ENCODE measurements around the gene NOL4L. TPM values are rescaled to one million over a fixed set of nuclear protein-coding genes. Genes with fewer than 3 reads are reported as not detected.

The NOL4L gene
- total RNA-seq, 1 experiment from 2014 or later, result 1.4 TPM

DNA sequence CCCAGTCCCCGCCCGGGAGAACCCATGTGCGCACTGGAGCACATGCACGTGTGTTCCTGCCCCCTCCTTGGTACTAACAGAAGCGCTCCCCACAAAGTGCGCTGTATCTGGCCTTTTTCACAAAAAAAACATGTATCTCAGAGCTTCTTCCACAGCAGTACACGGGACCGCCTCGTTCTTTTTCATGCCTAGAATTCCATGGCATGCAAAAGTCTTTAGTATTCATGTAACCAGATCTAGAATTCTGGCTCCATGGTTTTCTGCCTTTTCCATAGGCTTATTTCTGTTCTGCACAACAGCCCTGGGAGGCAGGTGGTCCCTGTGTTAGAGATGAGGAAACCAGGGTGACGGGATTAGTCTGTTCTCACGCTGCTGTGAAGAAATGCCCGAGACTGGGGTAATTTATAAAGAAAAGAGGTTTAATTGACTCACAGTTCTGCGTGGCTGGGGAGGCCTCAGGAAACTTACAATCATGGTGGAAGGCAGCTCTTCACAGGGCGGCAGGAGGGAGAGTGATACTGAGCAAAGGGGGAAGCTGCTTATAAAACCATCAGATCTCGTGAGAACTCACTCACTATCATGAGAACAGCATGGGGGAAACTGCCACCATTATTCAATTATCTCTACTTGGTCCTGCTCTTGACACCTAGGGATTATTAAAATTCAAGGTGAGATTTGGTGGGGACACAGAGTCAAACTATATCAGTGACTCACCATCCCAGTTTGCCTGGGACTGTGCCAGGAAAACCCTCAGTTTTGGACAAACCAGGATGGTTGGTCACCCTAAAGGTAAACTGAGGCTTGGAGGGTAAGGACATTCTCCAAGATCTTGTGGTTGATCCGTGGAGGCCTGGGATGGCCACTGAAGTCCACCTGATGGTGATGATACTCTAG lies 47.6 kb upstream of the NOL4L start:
- TF ChIP-seq EZH2 (IDR thresholded peaks at IDR 0.05; ENCODE audit: borderline replicate concordance, low read depth, low read length, poor library complexity, severe bottlenecking) (no peak), CTCF (conservative IDR thresholded peaks at IDR 0.05; ENCODE audit: low read depth, low read length) (no peak)
- no peaks in the 10 kb centered on the region for H3K27me3 ChIP-seq (replicated peaks; ENCODE audit: insufficient read depth, low read depth, low read length, poor library complexity)
- no peaks in the 10 kb centered on the region for H3K36me3 ChIP-seq (ENCODE audit: insufficient read depth, low read length, poor library complexity, severe bottlenecking)
- H3K27ac ChIP-seq (ENCODE audit: low read depth, low read length, poor library complexity, severe bottlenecking), result no peak overlapping the region
- intact Hi-C loops (cut with micrococcal nuclease; ENCODE audit: unreplicated experiment), result no loop called here
- no peak for DNase-seq (ENCODE audit: low spot score)
- CTCF ChIA-PET, result no interaction called here
- BruUV-seq (replicated peaks), result no TSS peak
- no peaks in the 10 kb centered on the region for H3K4me1 ChIP-seq (ENCODE audit: insufficient read depth, low read length, poor library complexity, severe bottlenecking)
- POLR2A ChIA-PET (ENCODE audit: low non-redundant PET), result no interaction called here
- H3K4me3 ChIP-seq (ENCODE audit: low read depth, low read length, poor library complexity, severe bottlenecking), result no peak overlapping the region
- no peaks in the 10 kb centered on the region for H3K9me3 ChIP-seq (ENCODE audit: low read depth, low read length, poor library complexity, severe bottlenecking)

DNA sequence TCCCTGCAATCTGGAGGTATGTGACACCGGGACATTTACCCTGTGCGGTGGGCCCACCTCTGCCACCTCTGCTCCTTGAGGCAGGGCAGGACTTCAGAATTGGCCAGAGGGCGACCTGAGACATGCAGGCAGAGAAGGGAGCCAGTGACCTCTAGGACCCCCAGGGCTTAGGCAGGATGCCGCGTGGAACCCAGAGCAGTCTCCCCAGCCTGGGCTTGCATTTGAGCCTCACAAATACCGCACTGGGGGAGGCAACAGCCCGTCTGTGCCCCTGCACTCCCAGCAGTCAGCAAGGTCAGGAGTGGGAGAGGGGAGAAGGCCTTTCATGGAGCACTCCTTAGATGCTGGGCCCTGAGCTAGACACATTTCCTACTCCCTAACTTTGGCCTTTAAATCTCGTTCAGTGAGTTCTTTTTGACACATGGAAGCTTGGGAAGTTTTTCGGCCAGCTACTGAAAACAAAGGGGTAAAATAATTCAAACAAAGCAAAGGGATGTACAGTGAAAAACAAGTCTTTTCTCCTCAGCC lies 46.9 kb upstream of the NOL4L start:
- TF ChIP-seq EZH2 (IDR thresholded peaks at IDR 0.05; ENCODE audit: borderline replicate concordance, low read depth, low read length, poor library complexity, severe bottlenecking), result no peak
- TF ChIP-seq CTCF (conservative IDR thresholded peaks at IDR 0.05; ENCODE audit: low read depth, low read length), result no peak
- intact Hi-C loops (cut with micrococcal nuclease; ENCODE audit: unreplicated experiment), result no loop called here
- CTCF ChIA-PET, result no interaction called here
- Histone ChIP-seq H3K4me3 (ENCODE audit: low read depth, low read length, poor library complexity, severe bottlenecking) (no peak overlapping the region), H3K36me3 (ENCODE audit: insufficient read depth, low read length, poor library complexity, severe bottlenecking) (no peaks in the 10 kb centered on the region), H3K27me3 (replicated peaks; ENCODE audit: insufficient read depth, low read depth, low read length, poor library complexity) (no peaks in the 10 kb centered on the region), H3K27ac (ENCODE audit: low read depth, low read length, poor library complexity, severe bottlenecking) (no peak overlapping the region), H3K9me3 (ENCODE audit: low read depth, low read length, poor library complexity, severe bottlenecking) (no peaks in the 10 kb centered on the region), H3K4me1 (ENCODE audit: insufficient read depth, low read length, poor library complexity, severe bottlenecking) (no peaks in the 10 kb centered on the region)
- DNase-seq (ENCODE audit: low spot score), result no peak
- BruUV-seq (replicated peaks), result no TSS peak
- POLR2A ChIA-PET (ENCODE audit: low non-redundant PET), result no interaction called here

DNA sequence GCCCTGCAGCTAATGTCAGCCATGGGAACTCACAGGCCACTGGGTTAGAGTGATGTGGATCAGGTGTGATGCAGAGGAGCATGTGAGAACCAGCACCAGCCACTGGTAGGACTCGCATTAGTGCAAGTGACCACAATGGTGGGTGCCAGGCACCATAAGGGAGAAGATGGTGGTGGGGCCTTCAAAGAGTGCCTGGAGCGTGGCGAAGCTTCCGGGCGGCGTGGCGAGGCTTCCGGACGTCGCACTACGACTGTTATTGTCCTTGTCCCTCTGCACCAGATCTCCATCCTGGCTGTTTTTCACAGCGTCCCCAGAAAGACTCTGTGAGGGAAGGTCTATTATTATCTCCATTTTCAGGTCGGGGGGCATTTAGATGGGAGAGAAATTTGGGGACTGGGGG lies 44.7 kb upstream of the NOL4L start:
- CTCF ChIA-PET, result no interaction called here
- intact Hi-C loops (cut with micrococcal nuclease; ENCODE audit: unreplicated experiment), result no loop called here
- Histone ChIP-seq H3K27me3 (replicated peaks; ENCODE audit: insufficient read depth, low read depth, low read length, poor library complexity) (no peaks in the 10 kb centered on the region), H3K27ac (ENCODE audit: low read depth, low read length, poor library complexity, severe bottlenecking) (no peak overlapping the region), H3K4me3 (ENCODE audit: low read depth, low read length, poor library complexity, severe bottlenecking) (no peak overlapping the region), H3K36me3 (ENCODE audit: insufficient read depth, low read length, poor library complexity, severe bottlenecking) (no peaks in the 10 kb centered on the region), H3K4me1 (ENCODE audit: insufficient read depth, low read length, poor library complexity, severe bottlenecking) (no peaks in the 10 kb centered on the region), H3K9me3 (ENCODE audit: low read depth, low read length, poor library complexity, severe bottlenecking) (no peaks in the 10 kb centered on the region)
- BruUV-seq (replicated peaks), result no TSS peak
- no peak for DNase-seq (ENCODE audit: low spot score)
- POLR2A ChIA-PET (ENCODE audit: low non-redundant PET), result no interaction called here
- no peak for TF ChIP-seq CTCF (conservative IDR thresholded peaks at IDR 0.05; ENCODE audit: low read depth, low read length)
- TF ChIP-seq EZH2 (IDR thresholded peaks at IDR 0.05; ENCODE audit: borderline replicate concordance, low read depth, low read length, poor library complexity, severe bottlenecking), result no peak

All from A673 (cell line).